VCaP (cell line): ENCODE results near the gene ELAVL4.

Experiments used
- H3K27ac ChIP-seq: fragments of 450-650 bp; 2 replicates; pipeline ENCODE4 v1.5.1; 2017
- TF ChIP-seq, protein P1 (sequence below): fragments of 450-650 bp; conservative IDR thresholded peaks from 2 replicates; pipeline ENCODE4 v1.5.1; 2017; ENCODE audit warnings: mild to moderate bottlenecking, moderate library complexity

ELAVL4 gene

DNA sequence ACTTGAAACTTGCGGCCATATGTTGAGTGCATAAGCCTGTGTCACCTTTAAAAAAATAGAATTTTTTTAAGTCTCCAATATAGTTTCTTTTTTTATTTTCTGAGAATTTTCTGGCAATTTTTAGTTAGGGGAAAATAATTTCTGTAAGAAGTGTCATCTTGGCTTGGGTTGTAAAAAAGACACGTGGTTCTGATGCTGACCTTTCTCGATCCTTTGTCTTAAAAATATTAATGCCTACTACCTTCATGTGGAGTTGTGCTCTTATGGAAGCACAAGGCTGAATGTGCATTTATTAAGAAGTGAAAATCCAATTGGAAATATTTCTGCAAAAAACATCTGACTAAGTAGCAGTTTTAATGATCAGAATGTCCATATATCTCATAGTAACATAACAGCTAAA is 3.5 kb downstream of the ELAVL4 start:
- TF ChIP-seq, protein P1, sequence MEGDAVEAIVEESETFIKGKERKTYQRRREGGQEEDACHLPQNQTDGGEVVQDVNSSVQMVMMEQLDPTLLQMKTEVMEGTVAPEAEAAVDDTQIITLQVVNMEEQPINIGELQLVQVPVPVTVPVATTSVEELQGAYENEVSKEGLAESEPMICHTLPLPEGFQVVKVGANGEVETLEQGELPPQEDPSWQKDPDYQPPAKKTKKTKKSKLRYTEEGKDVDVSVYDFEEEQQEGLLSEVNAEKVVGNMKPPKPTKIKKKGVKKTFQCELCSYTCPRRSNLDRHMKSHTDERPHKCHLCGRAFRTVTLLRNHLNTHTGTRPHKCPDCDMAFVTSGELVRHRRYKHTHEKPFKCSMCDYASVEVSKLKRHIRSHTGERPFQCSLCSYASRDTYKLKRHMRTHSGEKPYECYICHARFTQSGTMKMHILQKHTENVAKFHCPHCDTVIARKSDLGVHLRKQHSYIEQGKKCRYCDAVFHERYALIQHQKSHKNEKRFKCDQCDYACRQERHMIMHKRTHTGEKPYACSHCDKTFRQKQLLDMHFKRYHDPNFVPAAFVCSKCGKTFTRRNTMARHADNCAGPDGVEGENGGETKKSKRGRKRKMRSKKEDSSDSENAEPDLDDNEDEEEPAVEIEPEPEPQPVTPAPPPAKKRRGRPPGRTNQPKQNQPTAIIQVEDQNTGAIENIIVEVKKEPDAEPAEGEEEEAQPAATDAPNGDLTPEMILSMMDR: no peak

DNA sequence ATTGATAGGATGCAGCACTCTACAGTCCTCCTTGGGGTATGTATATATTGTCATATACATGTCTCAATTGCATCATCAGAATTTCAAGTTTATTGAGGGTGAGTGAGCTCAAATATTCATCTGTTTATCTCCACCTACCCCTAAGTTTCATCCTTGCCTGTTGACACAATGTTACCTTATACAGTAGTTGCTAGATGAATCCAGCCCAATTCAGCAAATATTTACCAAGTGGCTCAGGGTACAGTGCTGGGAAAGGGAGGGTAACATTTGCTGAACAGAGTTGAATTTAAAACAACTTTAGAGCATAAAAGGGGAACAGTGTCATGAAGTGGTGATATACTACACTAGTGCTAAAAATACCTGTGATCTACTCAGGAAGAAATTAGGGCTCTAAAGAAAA is 14.4 kb downstream of the ELAVL4 start:
- peak overlapping the region; percentile 50 for H3K27ac ChIP-seq
- TF ChIP-seq, protein P1: no peak

More for the DNA sequence above, 3.5 kb downstream of the ELAVL4 start:
- H3K27ac ChIP-seq: no peak overlapping the region

DNA sequence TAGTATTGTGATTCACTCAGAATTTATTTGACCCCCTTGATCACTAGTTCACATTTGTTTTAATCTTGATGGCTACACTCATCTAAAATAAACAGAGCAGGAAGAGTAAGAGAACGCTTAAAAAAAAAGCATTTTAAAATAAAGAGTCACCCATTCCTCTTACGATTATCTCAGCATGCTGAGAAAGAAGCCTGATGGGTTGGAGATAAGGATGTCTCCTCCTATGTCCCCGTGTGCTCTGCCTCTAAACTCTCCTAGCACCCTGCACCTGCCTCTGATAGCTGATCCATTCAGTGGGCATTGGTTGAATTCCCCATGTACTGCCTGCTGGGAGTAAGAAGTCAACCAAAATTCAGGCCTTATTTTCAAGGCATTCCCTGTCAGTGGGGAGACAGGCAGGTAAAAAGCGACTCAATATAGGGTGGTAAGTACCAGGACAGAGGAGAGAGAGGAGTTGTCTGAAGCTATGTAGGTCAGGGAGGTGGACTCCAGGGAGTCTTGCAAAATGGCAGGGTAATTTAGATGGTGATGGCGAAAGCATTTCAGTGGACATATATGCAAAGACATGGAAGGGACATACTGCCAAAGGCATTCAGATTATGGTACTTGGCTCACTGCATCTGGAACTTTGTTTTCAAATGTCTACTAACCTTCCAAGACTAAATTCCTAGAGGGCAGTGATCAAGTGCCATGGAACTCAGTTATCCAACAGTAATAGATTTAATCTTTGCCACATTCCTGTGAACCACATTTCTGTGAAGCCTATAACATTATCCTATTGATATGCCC is 18.4 kb downstream of the ELAVL4 start:
- H3K27ac ChIP-seq: no peak overlapping the region
- TF ChIP-seq, protein P1: no peak

DNA sequence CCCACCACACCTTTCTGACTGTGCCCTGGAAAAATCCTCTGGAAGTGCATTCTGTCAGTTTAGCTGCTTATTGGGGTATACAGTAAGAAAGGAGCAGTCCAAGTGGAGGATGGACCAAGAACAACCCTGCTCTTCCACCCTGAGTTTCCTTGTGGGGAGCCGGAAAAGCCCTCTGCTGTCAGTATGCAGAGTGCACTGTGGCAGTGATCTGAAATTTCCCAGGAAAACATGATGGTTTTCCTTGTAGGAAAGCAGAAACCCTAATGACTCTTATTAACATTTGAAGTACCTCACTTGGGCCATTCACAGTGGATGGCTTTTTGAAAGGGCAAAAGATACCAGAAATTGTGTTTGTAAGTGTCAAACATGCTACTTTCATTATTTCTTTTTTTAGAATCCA is 20.5 kb downstream of the ELAVL4 start:
- TF ChIP-seq, protein P1: no peak
- H3K27ac ChIP-seq: no peak overlapping the region

DNA sequence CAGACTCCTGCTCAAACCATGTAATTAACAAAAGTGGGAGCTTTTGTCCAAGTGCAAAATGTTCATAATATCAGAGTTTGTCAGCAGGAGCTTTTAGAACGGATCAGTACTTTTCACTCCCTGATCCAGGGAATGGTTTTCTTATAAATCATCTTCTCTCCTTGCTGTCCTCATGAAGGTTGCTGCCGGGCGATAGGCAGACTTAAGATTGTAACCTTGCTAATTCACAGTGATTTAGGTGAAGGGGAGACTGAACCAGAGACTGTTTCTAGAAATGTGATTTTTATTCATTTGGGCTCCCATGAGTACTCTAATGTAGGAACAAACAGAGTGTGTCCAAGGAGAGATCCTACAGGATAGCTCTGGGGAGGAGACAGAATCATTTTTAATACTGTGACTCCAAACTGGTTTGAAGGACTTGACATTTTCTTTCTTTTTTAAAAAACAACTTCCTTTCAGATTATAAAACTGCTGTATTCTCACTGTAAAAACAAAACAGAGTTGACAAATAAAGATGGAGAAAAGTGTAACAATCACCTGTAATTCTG is 23.7 kb downstream of the ELAVL4 start:
- no peak overlapping the region for H3K27ac ChIP-seq
- TF ChIP-seq, protein P1: no peak

DNA sequence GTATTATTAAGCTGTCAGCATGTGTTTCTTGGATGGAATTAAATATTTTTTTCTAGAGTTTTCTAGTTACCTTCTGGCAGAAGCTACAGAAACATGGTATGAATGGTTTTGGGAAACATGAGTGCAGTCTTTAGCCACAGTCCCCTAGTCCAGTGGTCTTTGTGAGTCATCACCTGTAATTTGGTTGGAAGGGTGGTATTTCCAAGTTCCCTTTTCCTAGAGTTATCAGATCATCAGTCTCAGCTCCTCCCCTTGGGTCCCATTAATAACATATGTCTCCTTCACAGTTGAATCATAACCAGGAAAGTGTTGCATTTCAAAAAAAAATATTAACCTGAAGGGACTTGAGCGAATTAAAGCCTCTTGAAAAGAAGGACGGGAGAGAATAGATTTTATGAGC is 27.0 kb downstream of the ELAVL4 start:
- TF ChIP-seq, protein P1: no peak
- H3K27ac ChIP-seq: peak overlapping the region; percentile 7; the same call in 1 of the 2 replicates

DNA sequence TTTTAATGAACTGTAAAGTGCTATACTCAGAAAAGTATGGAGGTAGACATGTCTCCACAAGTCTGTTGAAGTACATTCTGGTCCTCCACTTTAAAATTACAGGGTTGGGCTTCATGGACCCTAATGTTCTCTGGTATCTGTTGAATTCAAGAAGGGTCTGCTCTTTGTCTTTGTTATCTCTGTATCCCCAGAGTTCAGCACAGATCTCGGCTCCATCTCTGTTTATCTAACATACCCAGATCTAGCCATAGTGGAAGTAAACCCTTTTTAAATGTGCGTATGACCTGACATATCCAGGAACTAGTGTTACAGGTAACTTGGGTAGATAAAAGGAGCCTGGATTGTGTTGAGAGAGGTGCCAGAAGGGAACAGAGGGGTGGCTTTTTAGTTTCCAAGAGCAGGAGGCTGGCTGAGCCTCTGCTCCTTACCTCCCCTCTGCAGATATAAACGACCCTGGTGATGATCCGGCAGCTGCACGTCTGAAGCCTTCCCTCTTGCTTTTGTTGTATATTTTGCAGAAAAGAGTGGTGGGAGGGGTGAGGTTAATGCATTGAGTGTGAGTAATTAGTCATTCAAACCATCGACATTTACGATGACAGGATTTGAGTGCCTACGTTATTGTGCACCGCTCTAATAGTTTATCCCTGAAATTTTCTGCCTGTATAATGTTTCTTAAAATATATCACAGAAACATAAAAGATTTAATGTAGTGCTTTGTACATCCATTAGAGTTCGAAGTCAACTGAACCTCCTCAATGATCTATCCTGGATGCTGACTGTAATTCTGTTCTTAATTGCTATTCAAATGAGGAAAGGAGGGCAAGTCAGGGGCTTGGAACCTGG is 30.8 kb downstream of the ELAVL4 start:
- H3K27ac ChIP-seq: no peak overlapping the region
- TF ChIP-seq, protein P1: no peak
